B cell (primary cell): Measurements from ENCODE around the gene ITSN2. TPM values are rescaled to one million over a fixed set of nuclear protein-coding genes. Genes with fewer than 3 reads are reported as not detected.
A peak's percentile ranks its signal among the peaks of the same experiment; 100 is the strongest.

Experiments
- ATAC-seq: fragments of 200-7000 bp; cut with Tn5 transposase; one replicate; pipeline ENCODE4 v1.10.0; 2021; ENCODE audit warnings: low read depth, mild to moderate bottlenecking, moderate number of reproducible peaks, moderate library complexity
- CTCF ChIA-PET: fragments of 350-600 bp; sonication (Branson Sonifier 250); formaldehyde crosslinking; loops from one replicate; lab custom pipeline; 2021; ENCODE audit warnings: antibody characterized with exemption, inconsistent platforms; lab: Charles Lee
- POLR2A ChIA-PET: fragments of 350-600 bp; sonication (Branson Sonifier 250); formaldehyde crosslinking; loops from one replicate; lab custom pipeline; 2021; ENCODE audit warnings: antibody characterized with exemption; lab: Charles Lee
- DNase-seq: peaks from one replicate; pipeline ENCODE4 v3.0.0; 2013
- H2AFZ ChIP-seq: 2 replicates; pipeline ENCODE4 v1.6.1; 2012; ENCODE audit warnings: mild to moderate bottlenecking, low read depth, low read length; ENCODE audit not compliant: insufficient read depth, poor library complexity, severe bottlenecking
- H3K27ac ChIP-seq, 2 donors: 1 replicate in 1 of 2; 2 replicates in 1 of 2; pipeline ENCODE4 v1.5.1; 2012 to 2013; ENCODE audit warnings: low read length in 2 of 2, mild to moderate bottlenecking in 2 of 2, moderate library complexity in 1 of 2
- H3K27me3 ChIP-seq, 4 experiments: fragments of 200-600 bp in 1 of 4; sonication (generic) in 1 of 4; replicated peaks in 1 of 4; 1 replicate in 2 of 4; 2 replicates in 2 of 4; pipeline versions ENCODE4 v1.6.1 to v1.7.0; 2013 to 2016; ENCODE audit warnings: low read length in 3 of 4, mild to moderate bottlenecking in 2 of 4, mixed read lengths in 1 of 4, moderate library complexity in 1 of 4; ENCODE audit not compliant: insufficient read depth in 4 of 4, control insufficient read depth in 3 of 4; ENCODE audit errors: control extremely low read depth in 1 of 4
- H3K36me3 ChIP-seq, 2 experiments: replicated peaks in 1 of 2; 1 replicate in 1 of 2; 2 replicates in 1 of 2; pipeline versions ENCODE4 v1.6.1 to v1.7.1; 2013; ENCODE audit warnings: low read length in 1 of 2; ENCODE audit not compliant: insufficient read depth in 2 of 2, control insufficient read depth in 1 of 2; ENCODE audit errors: control extremely low read depth in 1 of 2, extremely low read depth in 1 of 2
- H3K4me1 ChIP-seq, 2 donors: fragments of 200-600 bp in 1 of 2; sonication (generic) in 1 of 2; 1 replicate in 1 of 2; 2 replicates in 1 of 2; pipeline versions ENCODE4 v1.5.1 to v1.6.1; 2013 to 2017; ENCODE audit warnings: low read length in 2 of 2; ENCODE audit not compliant: control insufficient read depth in 2 of 2, insufficient read depth in 2 of 2
- H3K4me2 ChIP-seq: replicated peaks from 2 replicates; pipeline ENCODE3; 2012; ENCODE audit warnings: mild to moderate bottlenecking, low read depth, low read length; ENCODE audit not compliant: poor library complexity, severe bottlenecking
- H3K4me3 ChIP-seq, 5 experiments: fragments of 200-600 bp in 1 of 5; sonication (generic) in 1 of 5; 1 replicate in 3 of 5; 2 replicates in 2 of 5; pipeline versions ENCODE4 v1.5.1 to v1.7.0; 2011 to 2016; ENCODE audit warnings: low read length in 4 of 5, mild to moderate bottlenecking in 4 of 5, low read depth in 2 of 5, control low read depth in 1 of 5, moderate library complexity in 1 of 5; ENCODE audit not compliant: insufficient read depth in 1 of 5; ENCODE audit errors: control extremely low read depth in 1 of 5, extremely low read depth in 1 of 5
- H3K79me2 ChIP-seq: fragments of 200-600 bp; sonication (generic); one replicate; pipeline ENCODE4 v1.6.0; 2016; ENCODE audit warnings: low read length; ENCODE audit not compliant: control insufficient read depth, insufficient read depth
- H3K9ac ChIP-seq: fragments of 200-600 bp; sonication (generic); 2 replicates; pipeline ENCODE4 v1.6.1; 2017; ENCODE audit warnings: mild to moderate bottlenecking, low read length, moderate library complexity
- H3K9me3 ChIP-seq, 3 donors: one replicate each; pipeline versions ENCODE4 v1.6.1 to v1.7.1; 2013; ENCODE audit warnings: low read length in 2 of 3; ENCODE audit not compliant: control insufficient read depth in 2 of 3, insufficient read depth in 1 of 3; ENCODE audit errors: control extremely low read depth in 1 of 3
- H4K20me1 ChIP-seq: 2 replicates; pipeline ENCODE4 v1.6.0; 2012; ENCODE audit warnings: mild to moderate bottlenecking, low read length; ENCODE audit not compliant: insufficient read depth, control insufficient read depth, poor library complexity, severe bottlenecking
- H3K27ac Mint-ChIP-seq: one replicate; pipeline ENCODE4 v1.8.0; 2021; ENCODE audit warnings: mixed read lengths
- H3K27me3 Mint-ChIP-seq: one replicate; pipeline ENCODE4 v1.8.0; 2021; ENCODE audit warnings: mixed read lengths
- H3K4me1 Mint-ChIP-seq: one replicate; pipeline ENCODE4 v1.8.0; 2021; ENCODE audit warnings: mixed read lengths
- H3K4me3 Mint-ChIP-seq: one replicate; pipeline ENCODE4 v1.8.0; 2021; ENCODE audit warnings: mixed read lengths
- H3K9me3 Mint-ChIP-seq: one replicate; pipeline ENCODE4 v1.8.0; 2022; ENCODE audit warnings: mixed read lengths; ENCODE audit not compliant: insufficient read depth
- CTCF ChIP-seq: fragments of 200-600 bp; IDR thresholded peaks from one replicate; pipeline ENCODE4 v1.8.0; 2022; ENCODE audit warnings: antibody characterized with exemption, mild to moderate bottlenecking
- EZH2 ChIP-seq: IDR thresholded peaks from 2 replicates; pipeline ENCODE4 v1.6.1; 2012; ENCODE audit warnings: borderline replicate concordance, low read depth, mild to moderate bottlenecking, moderate library complexity, low read length; ENCODE audit not compliant: insufficient read depth, poor library complexity, severe bottlenecking
- WGBS: methylation state at CpG from one replicate; pipeline ENCODE4 v1.1.5; 2013; ENCODE audit warnings: missing lambda C conversion rate; ENCODE audit not compliant: insufficient coverage; 5-methylcytosine and 5-hydroxymethylcytosine counted together
- intact Hi-C: fragments of 100-400 bp; cut with micrococcal nuclease; formaldehyde crosslinking; loops from one replicate; pipeline ENCODE4 v1.10.0; 2022
- polyA plus RNA-seq: library from polyadenylated mRNA; depleted of rRNA; stranded (reverse); fragments of >200 nt; gene quantifications from 2 replicates; pipeline ENCODE4 v1.2.3, GENCODE V29; 2012
- total RNA-seq, 2 donors: library from RNA; stranded (reverse); fragments of 120-200 nt in 1 of 2; gene quantifications; 1 replicate in 1 of 2; 2 replicates in 1 of 2; pipeline versions ENCODE4 v1.2.3 to v1.2.4, GENCODE V29; 2013 to 2022

The ITSN2 gene
- total and polyA plus RNA-seq, 2 donors (not counting 1 experiment from before 2014, with no cell fraction given) = 107 to 200 TPM

- Mint-ChIP-seq H3K4me3 (no peak overlapping the region), H3K9me3 (no peaks in the 10 kb centered on the region), H3K4me1 (no peaks in the 10 kb centered on the region), H3K27me3 (no peaks in the 10 kb centered on the region), H3K27ac (no peak overlapping the region)
- no peak overlapping the region for H3K4me2 ChIP-seq
- no peak overlapping the region for H3K9ac ChIP-seq
- DNase-seq (no peak), ATAC-seq (no peak)
- H3K4me1 ChIP-seq = no peaks in the 10 kb centered on the region
- H4K20me1 ChIP-seq = no peaks in the 10 kb centered on the region
- no peaks in the 10 kb centered on the region for H3K79me2 ChIP-seq
- CTCF ChIA-PET = no interaction called here
- no peaks in the 10 kb centered on the region for H3K27me3 ChIP-seq
- WGBS = no CpG with 5 or more reads among the region's 1 CpG
- H3K27ac ChIP-seq = no peak overlapping the region
- POLR2A ChIA-PET = no interaction called here
- H3K9me3 ChIP-seq = no peaks in the 10 kb centered on the region
- peak; percentile 19 for TF ChIP-seq CTCF
- no peak for TF ChIP-seq EZH2
- H3K4me3 ChIP-seq = no peak overlapping the region
- H3K36me3 ChIP-seq = peaks cover 0 to 35% of the 10 kb centered on the region in 2 experiments
- intact Hi-C loops = loop anchor here (2.0 kb wide), 1 partner anchor 154 kb away; no protein-coding TSS in a partner anchor
- no peak overlapping the region for H2AFZ ChIP-seq
Observed at GRCh38 chr2:24228470-24228869, 131.9 kb downstream of the ITSN2 start.

GRCh38 chr2:24225499-24226242, 134.7 kb downstream of the ITSN2 start:
- TF ChIP-seq CTCF (no peak), EZH2 (no peak)
- Mint-ChIP-seq H3K27me3 (no peaks in the 10 kb centered on the region), H3K27ac (no peak overlapping the region), H3K4me1 (no peaks in the 10 kb centered on the region), H3K4me3 (no peak overlapping the region), H3K9me3 (no peaks in the 10 kb centered on the region)
- H3K27me3 ChIP-seq = no peaks in the 10 kb centered on the region
- no peak for DNase-seq
- no peak for ATAC-seq
- no peak overlapping the region for H3K27ac ChIP-seq
- no peaks in the 10 kb centered on the region for H3K4me1 ChIP-seq
- WGBS = 98% methylated on average over 3 of the region's 9 CpGs
- no peaks in the 10 kb centered on the region for H3K9me3 ChIP-seq
- intact Hi-C loops = no loop called here
- no peak overlapping the region for H3K9ac ChIP-seq
- H3K36me3 ChIP-seq = peaks cover 1 to 32% of the 10 kb centered on the region in 2 experiments
- H3K4me2 ChIP-seq = no peak overlapping the region
- CTCF ChIA-PET = no interaction called here
- H2AFZ ChIP-seq = no peak overlapping the region
- no peak overlapping the region for H3K4me3 ChIP-seq
- H4K20me1 ChIP-seq = no peaks in the 10 kb centered on the region
- POLR2A ChIA-PET = no interaction called here
- no peaks in the 10 kb centered on the region for H3K79me2 ChIP-seq
